ENCODE results near the gene MFAP2.
"Not testable (repeated sequence)": the region's sequence is repeated elsewhere in the genome, so short reads cannot be mapped to it uniquely, and the experiment has no call there.

The MFAP2 gene

GRCh38 chr1:16958475-16958874 lies 21.9 kb downstream of the MFAP2 start:
- DNase-seq, result no peak

DNA sequence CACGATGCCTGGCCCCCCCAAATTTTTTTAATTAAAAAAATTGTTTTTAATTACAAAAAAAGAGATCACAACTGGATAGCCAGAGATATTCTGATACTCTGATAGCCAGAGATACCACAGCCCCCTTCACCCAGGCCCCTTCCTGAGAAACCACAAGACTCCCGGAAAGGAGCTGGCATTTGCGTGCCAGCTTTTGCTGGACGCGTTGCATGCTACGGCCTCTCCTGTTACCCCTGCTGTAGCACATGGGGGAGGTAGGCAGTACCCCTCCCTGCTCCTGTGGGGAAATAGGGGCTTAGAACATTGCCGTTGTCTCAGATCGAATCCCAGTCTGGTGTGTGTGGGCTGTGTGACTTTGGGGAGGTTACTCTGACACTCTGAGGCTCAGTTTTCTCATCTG lies 22.7 kb downstream of the MFAP2 start:
- no peak for DNase-seq

DNA sequence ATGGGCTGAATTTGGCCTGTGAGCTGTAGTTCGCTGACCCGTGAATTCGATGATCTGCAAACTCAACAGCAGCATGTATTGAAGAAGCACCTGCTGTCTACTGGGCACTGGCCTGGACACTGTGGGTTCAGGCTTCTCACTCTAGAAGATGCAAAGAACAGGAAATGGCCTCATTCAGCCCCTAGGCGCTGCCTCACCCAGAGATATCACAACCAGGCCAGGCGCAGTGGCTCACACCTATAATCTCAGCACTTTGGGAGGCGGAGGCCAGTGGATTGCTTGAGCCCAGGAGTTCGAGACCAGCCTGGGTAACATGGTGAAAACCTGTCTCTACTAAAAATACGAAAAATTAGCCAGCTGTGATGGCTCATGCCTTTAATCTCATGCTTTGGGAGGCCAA lies 23.6 kb downstream of the MFAP2 start:
- no peak for DNase-seq

- no peak for DNase-seq
Measured at GRCh38 chr1:16955186-16955585, 25.2 kb downstream of the MFAP2 start.

GRCh38 chr1:16954579-16954978 lies 25.8 kb downstream of the MFAP2 start:
- DNase-seq, result no peak

GRCh38 chr1:16952376-16952775 lies 28.0 kb downstream of the MFAP2 start:
- DNase-seq, result not testable (repeated sequence)

DNA sequence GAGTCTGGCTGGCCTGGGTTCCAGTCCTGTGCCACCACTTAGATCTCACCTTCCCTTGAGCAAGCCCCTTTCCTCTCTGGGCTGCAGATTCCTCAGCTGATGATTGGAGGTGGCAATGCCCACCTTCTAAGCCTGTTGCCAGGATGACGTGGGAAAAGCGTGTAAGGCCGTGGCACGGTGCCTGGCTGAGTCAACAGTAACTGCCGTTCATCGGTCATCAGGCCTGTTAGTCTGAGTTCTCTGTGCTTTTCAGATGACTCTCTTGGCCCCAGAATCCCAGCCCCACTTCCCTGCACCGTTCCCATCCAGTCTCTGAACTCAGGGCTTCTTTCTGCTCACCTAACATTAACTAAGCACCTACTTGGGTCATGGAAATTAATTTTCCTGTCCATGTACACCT lies 31.4 kb downstream of the MFAP2 start:
- not testable (repeated sequence) for DNase-seq

DNA sequence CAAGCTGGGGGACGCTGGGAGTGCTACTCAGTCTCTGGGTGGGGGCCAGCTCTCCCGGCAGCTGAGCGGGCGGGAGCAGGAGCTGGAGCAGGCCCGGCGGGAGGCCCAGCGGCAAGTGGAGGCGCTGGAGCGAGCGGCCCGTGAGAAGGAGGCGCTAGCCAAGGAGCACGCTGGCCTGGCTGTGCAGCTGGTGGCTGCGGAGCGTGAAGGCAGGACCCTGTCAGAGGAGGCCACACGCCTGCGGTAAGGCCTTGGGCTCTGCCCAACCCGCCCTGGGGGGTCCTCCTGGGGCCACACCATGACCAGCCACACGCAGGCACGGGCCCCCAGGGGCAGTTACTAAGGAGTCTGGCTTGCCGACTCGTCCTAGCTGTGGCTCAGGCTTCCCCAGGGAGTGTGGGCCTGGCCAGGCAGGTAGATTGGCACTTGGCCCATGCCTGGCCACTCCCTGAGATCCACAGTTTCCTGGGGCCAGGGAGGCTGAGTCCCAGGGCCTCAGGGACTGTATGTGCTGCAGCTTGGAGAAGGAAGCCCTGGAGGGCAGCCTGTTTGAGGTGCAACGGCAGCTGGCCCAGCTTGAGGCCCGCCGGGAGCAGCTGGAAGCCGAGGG lies 32.0 kb downstream of the MFAP2 start:
- not testable (repeated sequence) for DNase-seq

DNA sequence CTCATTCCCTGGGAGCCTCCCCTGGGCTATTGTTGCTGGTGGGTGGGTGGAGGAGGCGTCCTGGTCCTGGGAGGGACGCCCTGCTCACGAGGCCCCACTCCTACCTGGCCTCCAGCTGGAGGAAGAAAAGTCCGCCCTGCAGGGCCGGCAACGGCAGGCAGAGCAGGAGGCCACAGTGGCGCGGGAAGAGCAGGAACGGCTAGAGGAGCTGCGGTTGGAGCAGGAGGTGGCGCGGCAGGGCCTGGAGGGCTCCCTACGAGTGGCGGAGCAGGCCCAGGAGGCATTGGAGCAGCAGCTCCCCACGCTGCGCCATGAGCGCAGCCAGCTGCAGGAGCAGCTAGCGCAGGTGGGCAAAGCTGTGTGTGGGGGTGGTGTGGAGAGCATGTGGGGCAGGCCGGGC lies 33.8 kb downstream of the MFAP2 start:
- DNase-seq, result no peak

DNA sequence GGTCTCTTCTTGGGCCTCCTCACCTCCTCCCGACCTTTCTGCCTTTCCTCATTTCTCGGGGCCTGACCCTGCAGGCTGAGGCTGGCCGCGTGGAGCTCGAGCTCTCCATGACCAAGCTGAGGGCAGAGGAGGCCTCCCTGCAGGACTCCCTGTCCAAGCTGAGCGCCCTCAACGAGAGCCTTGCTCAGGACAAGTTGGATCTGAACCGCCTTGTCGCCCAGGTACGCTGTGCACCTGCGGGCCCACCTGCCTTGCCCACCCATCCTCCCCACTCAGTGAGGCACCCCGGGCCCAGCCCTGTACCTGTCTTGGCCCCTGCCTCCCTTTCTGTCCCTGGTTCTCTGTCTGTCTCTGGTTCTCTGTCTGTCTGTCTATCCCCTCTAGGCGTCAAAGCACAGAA lies 34.2 kb downstream of the MFAP2 start:
- not testable (repeated sequence) for DNase-seq

DNA sequence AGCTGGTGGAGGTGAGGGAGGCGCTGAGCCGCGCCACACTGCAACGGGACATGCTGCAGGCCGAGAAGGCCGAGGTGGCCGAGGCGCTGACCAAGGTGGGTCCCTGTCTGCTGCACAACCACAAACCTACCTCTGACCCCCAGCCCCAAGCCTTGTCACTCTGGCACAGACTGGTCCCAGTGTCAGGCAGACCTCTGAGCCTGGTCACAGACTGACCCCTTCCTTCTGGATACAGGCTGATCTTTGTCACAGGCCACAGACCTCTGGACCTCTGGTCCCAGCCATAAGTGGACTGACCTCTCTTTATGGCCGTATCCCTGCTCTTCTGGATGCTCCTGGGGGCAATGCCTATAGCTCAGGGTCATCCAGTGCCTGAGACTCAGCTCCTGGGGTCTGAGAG lies 34.9 kb downstream of the MFAP2 start:
- DNase-seq, result not testable (repeated sequence)

DNA sequence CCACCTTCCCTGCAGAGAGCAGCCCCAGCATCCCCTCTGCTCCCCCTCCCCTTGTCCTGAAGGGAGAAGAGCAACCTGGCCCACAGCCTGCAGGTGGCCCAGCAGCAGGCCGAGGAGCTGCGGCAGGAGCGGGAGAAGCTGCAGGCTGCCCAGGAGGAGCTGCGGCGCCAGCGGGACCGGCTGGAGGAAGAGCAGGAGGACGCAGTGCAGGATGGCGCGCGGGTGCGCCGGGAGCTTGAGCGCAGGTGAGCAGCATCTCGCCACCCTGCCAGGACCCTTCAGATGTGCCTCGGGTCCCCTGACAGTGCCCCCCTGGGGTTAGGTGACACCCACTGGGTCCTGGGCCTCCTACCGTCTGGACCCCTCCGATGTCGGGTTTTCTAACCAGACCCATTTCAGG lies 36.4 kb downstream of the MFAP2 start:
- no peak for DNase-seq

DNA sequence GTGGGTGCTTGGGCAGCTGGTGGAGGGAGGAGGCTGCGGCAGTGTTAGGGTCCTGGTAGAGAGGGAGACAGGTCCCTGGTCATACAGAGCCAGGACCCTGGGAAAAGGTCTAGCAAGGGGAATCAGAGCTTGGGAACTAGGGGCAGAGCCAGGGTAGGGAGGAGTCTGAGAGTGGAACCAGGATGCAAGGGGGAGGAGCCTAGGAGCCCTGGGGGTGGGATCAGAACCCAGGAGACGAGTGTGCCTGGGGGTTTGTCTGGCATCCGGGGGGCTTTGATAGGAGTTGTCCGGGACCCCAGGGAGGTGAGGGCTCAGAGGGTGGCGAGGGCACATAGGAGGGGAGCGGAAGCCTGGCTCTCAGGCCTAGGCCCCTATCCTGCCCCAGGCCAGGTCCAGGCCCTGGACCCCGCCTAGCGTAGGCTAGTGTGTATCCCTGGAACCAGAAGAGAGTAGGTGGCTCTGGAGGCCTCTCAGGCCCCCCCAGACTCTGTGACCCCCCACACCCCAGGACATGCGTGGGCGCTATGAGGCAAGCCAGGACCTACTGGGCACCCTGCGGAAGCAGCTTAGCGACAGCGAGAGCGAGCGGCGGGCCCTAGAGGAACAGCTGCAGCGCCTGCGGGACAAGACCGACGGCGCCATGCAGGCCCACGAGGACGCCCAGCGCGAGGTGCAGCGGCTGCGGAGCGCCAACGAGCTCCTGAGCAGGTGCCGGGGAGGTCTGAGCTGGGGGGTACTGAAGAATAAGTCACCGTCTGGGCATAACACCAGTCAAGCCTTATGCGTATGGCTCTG lies 40.8 kb downstream of the MFAP2 start:
- not testable (repeated sequence) for DNase-seq

DNA sequence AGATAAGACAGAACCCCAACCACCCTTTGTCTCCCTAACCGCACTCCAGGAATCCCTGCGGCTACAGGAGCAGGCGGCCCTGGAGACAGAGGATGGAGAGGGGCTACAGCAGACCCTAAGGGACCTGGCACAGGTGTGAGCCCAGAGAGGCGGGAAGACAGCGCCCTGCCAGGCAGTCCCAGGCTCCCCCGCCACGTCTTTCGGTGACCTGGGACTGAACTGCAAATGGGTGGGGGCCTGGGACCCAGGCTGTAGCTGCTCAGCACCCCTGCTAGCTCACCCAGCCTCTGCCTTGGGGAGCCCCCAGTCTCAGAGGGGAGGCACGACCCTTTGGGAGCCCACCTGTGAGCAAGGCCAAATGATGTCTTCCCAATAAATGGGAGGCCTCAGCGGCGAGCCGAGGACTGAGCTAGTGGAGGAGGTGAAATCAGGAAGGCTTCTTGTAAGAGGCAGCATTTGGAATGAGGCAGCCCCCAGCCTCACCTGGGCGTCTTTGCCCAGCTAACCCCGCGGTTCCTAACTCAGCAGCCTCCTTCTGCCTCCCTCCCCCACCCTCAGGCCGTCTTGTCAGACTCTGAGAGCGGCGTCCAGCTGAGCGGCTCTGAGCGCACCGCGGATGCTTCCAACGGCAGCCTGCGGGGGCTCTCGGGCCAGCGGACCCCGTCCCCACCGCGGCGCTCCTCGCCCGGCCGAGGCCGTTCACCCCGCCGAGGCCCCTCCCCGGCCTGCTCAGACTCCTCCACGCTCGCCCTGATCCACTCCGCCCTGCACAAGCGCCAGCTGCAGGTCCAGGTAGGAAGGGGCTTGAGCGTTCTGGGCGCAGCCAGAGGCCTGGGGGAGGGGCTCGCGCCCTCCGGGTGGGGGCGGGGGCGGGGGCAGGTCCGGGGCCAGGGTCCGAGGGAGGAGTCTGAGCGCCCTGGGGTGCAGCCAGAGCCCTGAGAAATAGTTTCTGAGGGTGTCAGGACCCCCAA lies 41.8 kb downstream of the MFAP2 start:
- DNase-seq, result no peak

- not testable (repeated sequence) for DNase-seq
Measured at GRCh38 chr1:16936580-16936979, 43.8 kb downstream of the MFAP2 start.

DNA sequence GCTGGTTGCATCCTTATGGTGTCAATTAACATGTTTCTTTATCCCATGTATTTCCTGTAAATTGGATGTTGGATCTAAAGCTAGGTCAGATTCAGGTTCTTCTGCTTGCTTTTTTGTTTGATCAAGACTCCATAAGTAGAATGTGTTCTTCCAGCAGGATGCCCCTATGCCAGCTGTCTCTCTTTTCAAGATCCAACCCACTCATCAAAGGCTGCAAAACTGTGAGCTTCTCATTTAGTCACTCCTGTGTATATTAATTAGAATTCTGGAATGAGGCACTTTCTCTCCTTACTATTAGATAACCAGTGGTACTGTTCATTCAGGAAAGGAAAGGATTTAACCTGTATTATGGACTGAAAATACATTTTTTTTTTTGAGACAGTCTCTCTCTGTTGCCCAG lies 46.5 kb downstream of the MFAP2 start:
- DNase-seq, result not testable (repeated sequence)

- not testable (repeated sequence) for DNase-seq
Measured at GRCh38 chr1:16931206-16931934, 49.0 kb downstream of the MFAP2 start.

DNA sequence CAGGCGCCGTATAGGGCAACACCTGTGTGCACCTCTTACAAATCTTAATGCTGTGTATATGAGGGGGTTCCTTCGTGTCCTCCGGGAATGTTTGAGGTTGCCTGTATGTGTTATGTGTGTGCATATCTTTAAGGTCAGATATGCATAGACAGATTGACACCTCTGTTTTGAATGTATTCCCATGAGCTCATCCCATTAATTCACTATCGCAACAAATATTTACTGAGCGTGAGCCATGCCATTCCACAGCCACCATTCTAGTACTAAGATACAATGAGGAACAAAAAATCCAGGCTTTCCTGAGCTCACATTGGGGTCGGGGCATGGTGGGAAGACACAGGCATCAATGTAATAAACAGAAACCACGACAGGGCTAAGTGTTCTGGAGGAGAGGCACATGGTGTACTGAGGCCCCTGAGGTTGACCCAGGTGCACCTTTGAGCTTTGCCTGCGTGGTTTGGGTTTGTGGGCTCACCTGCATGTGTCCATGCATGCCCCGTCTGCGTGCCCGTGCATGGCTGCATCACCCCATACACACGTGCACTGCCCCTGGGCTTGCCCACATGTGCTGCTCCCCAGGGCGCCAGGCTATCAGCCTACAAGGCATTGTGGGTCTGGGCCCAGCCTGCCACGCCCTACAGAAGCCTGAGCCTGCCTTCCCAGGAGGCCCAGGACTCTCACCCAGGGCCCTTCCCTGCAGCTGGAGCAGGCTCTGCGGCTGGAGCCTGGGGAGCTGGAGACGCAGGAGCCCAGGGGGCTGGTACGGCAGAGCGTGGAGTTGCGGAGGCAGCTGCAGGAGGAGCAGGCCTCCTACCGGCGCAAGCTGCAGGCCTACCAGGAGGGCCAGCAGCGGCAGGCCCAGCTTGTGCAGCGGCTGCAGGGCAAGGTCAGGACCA lies 51.0 kb downstream of the MFAP2 start:
- DNase-seq, result not testable (repeated sequence)

DNA sequence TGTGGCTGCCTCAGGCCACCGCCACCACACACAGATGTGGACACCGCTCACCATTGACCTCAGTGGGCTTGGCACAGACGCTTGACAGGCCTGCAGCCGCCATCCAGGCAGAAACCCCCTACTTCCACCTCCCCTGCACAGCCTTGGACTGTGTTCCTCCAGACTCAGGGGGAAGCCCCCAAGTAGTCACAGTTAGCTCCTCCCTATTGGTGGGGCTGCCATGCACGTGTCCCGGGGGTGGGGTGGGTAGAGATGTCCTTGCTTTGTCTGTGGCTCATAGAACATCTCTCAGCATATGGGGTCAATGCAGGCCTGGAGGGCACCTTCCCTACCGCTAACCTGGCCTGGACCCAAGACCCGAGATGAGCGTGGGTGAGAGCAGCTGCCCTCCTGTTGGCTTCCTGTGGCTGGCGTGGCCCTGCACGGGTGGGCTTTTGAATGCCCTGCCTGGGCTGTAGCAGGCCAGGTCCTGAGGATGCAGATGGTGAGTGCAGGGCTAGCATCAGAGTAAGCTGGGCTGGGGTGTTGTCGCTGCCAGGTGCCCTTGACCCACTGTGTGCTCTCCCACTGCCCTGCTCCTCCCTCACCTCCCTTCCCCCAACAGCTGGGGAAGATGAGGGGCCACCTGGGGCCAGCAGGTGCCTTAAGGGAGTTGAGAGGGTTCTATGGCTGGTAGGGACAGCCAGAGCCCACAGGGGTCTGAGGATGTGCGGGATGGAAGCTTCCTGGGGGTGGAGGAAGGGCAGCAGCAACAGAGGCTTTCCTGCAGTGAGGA lies 52.5 kb downstream of the MFAP2 start:
- DNase-seq, result no peak

GRCh38 chr1:16927256-16927655 lies 53.2 kb downstream of the MFAP2 start:
- no peak for DNase-seq
